ENCODE data around the gene CMSS1.

CMSS1 gene

GRCh38 chr3:100113723-100114412 is 296.2 kb downstream of the CMSS1 start:
- Mint-ChIP-seq H3K27me3 (no peaks in the 10 kb centered on the region), H3K4me3 (no peak overlapping the region), H3K4me1 (no peaks in the 10 kb centered on the region), H3K9me3 (no peaks in the 10 kb centered on the region), H3K27ac (no peak overlapping the region), H3K36me3 (peaks cover 10% of the 10 kb centered on the region)
- no peak for ATAC-seq (ENCODE audit: low read depth)
- DNase-seq (ENCODE audit: low spot score in 2 of 2): no peak

DNA sequence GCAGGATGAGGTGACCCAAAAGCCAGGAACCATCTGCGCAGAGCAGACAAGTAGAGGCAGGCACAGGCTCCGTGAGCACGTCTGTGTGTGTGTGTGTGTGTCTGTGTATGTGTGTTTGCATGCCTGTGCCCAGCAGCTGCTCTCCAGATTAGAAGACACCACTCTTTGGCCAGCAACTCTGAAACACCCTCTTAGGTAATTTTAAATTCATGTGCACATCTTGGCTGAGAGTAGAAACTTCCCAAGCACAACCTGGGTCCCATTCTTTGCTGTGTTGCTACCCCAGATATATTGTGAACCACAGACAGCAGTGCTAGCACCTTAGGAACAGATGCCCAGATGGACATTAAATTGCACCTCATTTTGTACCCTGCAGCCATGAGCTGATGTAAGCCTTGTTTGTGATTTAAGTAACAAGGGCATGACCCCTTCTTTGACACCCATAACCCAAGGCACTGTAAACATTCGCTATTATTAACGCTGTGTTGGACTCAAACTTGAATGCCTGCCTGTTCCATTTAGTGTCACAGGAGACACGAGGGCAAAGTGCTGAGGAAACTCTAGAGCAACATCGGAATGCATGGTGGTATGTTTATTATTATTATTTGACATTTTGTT is 296.9 kb downstream of the CMSS1 start, which contains the start of gene FILIP1L:
TSS of gene FILIP1L (minus strand) at position 89 of the 618 bp plus-strand sequence.
- H3K27me3 Mint-ChIP-seq: no peaks in the 10 kb centered on the region
- ATAC-seq (ENCODE audit: low read depth) (no peak), DNase-seq (ENCODE audit: low spot score in 2 of 2) (no peak)
- no peak within 1 kb of the TSS for H3K27ac Mint-ChIP-seq
- no peaks in the 10 kb centered on the region for H3K4me1 Mint-ChIP-seq
- H3K4me3 Mint-ChIP-seq: no peak within 1 kb of the TSS
- H3K9me3 Mint-ChIP-seq: no peaks in the 10 kb centered on the region
- peaks cover 10% of the 10 kb centered on the region for H3K36me3 Mint-ChIP-seq

GRCh38 chr3:100117093-100117492 is 299.4 kb downstream of the CMSS1 start:
- DNase-seq (ENCODE audit: low spot score in 2 of 2): no peak
- no peak overlapping the region for H3K27ac Mint-ChIP-seq
- no peaks in the 10 kb centered on the region for H3K9me3 Mint-ChIP-seq
- ATAC-seq (ENCODE audit: low read depth): no peak
- no peak overlapping the region for H3K4me3 Mint-ChIP-seq
- no peaks in the 10 kb centered on the region for H3K27me3 Mint-ChIP-seq
- peaks cover 10% of the 10 kb centered on the region for H3K36me3 Mint-ChIP-seq
- H3K4me1 Mint-ChIP-seq: no peaks in the 10 kb centered on the region

DNA sequence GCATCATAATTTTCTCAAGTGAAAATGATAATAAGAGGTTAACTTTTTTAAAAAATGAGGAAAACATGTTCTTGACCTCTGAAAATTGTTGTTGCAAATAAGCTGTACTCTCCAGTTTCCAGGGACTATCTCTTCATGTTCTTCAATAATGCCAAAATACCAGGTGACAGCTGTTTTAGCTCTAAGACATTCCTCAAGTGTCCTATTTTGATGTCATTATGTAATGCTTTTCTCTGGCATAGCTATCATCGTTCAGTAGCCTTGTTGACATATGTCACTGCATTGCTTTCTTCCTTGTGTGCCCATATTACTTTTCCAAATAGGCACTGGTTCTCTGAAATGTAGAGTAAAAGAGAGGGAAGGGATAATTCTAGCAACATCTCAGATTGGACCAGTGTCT is 302.4 kb downstream of the CMSS1 start:
- no peaks in the 10 kb centered on the region for H3K27me3 Mint-ChIP-seq
- no peak overlapping the region for H3K4me3 Mint-ChIP-seq
- H3K9me3 Mint-ChIP-seq: no peaks in the 10 kb centered on the region
- peaks cover 11% of the 10 kb centered on the region for H3K36me3 Mint-ChIP-seq
- DNase-seq (ENCODE audit: low spot score in 2 of 2) (no peak), ATAC-seq (ENCODE audit: low read depth) (no peak)
- H3K27ac Mint-ChIP-seq: no peak overlapping the region
- no peaks in the 10 kb centered on the region for H3K4me1 Mint-ChIP-seq

DNA sequence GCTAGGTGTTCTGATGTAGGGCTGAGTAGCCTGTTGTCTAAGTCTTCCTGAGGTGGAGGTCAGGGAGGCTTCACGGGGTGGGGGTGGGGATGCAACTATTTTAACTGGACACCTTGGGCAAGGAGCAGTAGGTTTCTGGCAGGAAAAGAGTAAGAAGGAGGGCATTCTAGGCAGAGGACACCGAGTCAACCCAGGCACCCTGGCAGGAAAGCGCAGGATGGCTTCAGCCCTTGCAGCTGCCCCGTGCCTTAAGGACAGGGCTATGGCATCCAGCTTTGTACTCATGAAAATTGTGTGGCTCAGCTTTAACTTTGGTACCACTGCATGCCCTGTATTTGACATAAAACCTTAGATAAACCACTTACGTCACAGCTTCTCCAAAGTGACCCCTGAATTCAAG is 303.0 kb downstream of the CMSS1 start:
- Mint-ChIP-seq H3K4me3 (no peak overlapping the region), H3K9me3 (no peaks in the 10 kb centered on the region), H3K27ac (no peak overlapping the region), H3K27me3 (no peaks in the 10 kb centered on the region), H3K36me3 (peaks cover 9% of the 10 kb centered on the region), H3K4me1 (no peaks in the 10 kb centered on the region)
- DNase-seq (ENCODE audit: low spot score in 2 of 2) (no peak), ATAC-seq (ENCODE audit: low read depth) (no peak)

GRCh38 chr3:100122321-100122720 is 304.7 kb downstream of the CMSS1 start:
- no peaks in the 10 kb centered on the region for H3K27me3 Mint-ChIP-seq

GRCh38 chr3:100123112-100123511 is 305.4 kb downstream of the CMSS1 start:
- ATAC-seq (ENCODE audit: low read depth) (no peak), DNase-seq (ENCODE audit: low spot score in 2 of 2) (no peak)
- no peaks in the 10 kb centered on the region for H3K27me3 Mint-ChIP-seq
- no peak overlapping the region for H3K4me3 Mint-ChIP-seq
- H3K27ac Mint-ChIP-seq: no peak overlapping the region
- H3K4me1 Mint-ChIP-seq: no peaks in the 10 kb centered on the region
- peaks cover 6% of the 10 kb centered on the region for H3K36me3 Mint-ChIP-seq
- H3K9me3 Mint-ChIP-seq: no peaks in the 10 kb centered on the region

More at GRCh38 chr3:100122321-100122720, 304.7 kb downstream of the CMSS1 start:
- Mint-ChIP-seq H3K4me3 (no peak overlapping the region), H3K36me3 (peaks cover 6% of the 10 kb centered on the region), H3K4me1 (no peaks in the 10 kb centered on the region), H3K27ac (no peak overlapping the region), H3K9me3 (no peaks in the 10 kb centered on the region)
- ATAC-seq (ENCODE audit: low read depth): no peak
- DNase-seq (ENCODE audit: low spot score in 2 of 2): no peak

- Mint-ChIP-seq H3K4me1 (peaks cover 2% of the 10 kb centered on the region), H3K27ac (no peak overlapping the region), H3K27me3 (no peaks in the 10 kb centered on the region), H3K9me3 (no peaks in the 10 kb centered on the region), H3K36me3 (peaks cover 6% of the 10 kb centered on the region), H3K4me3 (no peak overlapping the region)
- DNase-seq (ENCODE audit: low spot score in 2 of 2) (no peak), ATAC-seq (ENCODE audit: low read depth) (no peak)
Measured at GRCh38 chr3:100124201-100124761, 306.6 kb downstream of the CMSS1 start.

DNA sequence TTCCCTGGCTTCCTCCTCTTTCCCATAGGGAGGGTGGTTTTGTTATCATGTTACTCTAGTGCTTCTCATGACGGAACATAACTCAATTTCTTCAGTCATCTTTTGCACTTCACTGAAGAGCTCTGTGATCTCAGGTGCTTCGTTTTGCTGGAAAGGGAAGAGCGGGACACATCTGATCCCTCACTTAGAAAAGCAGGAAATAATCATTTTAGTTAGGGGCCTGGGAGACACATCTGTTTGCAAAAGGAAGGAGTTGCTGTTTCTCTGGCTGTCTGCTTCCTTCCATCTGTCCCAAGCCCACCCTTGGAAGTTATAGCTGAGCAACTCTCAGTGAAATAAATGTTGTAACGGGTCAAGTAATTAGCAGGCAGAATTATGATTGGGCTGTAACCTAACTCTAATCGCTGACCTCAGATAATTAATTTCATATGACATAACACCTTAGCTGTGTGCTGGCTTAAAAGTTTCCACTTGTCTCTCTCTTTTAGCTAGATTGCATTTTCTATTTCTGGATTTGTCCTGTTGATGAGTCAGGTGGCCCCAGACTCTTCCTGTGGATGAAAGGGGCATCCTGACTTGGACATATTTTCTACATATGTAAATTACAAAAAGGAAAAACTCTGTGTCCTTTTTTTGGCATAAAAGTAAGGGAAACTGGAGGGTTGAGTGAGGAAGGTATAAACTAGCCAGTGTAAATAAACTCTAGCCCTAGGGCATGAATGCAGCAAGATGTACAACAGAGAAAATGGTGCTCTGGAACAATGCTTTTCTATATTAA is 307.7 kb downstream of the CMSS1 start:
- Mint-ChIP-seq H3K4me3 (no peak overlapping the region), H3K27me3 (no peaks in the 10 kb centered on the region), H3K27ac (no peak overlapping the region), H3K4me1 (peaks cover 2% of the 10 kb centered on the region), H3K9me3 (no peaks in the 10 kb centered on the region), H3K36me3 (peaks cover 6% of the 10 kb centered on the region)
- DNase-seq (ENCODE audit: low spot score in 2 of 2) (no peak), ATAC-seq (ENCODE audit: low read depth) (no peak)

DNA sequence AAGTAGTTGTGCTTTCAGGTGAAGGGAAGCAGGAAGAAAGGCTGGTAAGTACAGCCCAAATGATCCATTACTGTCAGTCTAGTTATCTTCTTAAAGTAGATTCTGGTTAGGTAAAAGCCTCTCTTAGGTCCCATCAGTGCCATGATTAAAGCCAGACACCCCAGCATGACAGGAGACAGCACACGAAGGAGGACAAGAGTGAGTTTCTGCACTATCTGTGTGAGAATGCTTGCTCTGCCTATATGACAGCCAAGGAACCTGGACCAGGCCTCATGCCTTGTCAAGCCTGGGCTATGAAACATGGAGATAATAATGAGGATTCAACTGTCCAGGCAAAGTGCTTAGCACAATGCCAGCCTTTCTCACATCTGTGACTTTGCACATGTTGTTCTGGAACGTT is 310.1 kb downstream of the CMSS1 start:
- Mint-ChIP-seq H3K36me3 (peaks cover 3% of the 10 kb centered on the region), H3K27ac (no peak overlapping the region), H3K4me3 (no peak overlapping the region), H3K27me3 (no peaks in the 10 kb centered on the region), H3K9me3 (no peaks in the 10 kb centered on the region), H3K4me1 (peaks cover 2% of the 10 kb centered on the region)
- no peak for ATAC-seq (ENCODE audit: low read depth)
- no peak for DNase-seq (ENCODE audit: low spot score in 2 of 2)

GRCh38 chr3:100128565-100128964 is 310.9 kb downstream of the CMSS1 start:
- Mint-ChIP-seq H3K9me3 (no peaks in the 10 kb centered on the region), H3K4me1 (peaks cover 2% of the 10 kb centered on the region), H3K36me3 (no peaks in the 10 kb centered on the region), H3K27me3 (no peaks in the 10 kb centered on the region), H3K4me3 (no peak overlapping the region), H3K27ac (no peak overlapping the region)
- DNase-seq (ENCODE audit: low spot score in 2 of 2) (no peak), ATAC-seq (ENCODE audit: low read depth) (no peak)

DNA sequence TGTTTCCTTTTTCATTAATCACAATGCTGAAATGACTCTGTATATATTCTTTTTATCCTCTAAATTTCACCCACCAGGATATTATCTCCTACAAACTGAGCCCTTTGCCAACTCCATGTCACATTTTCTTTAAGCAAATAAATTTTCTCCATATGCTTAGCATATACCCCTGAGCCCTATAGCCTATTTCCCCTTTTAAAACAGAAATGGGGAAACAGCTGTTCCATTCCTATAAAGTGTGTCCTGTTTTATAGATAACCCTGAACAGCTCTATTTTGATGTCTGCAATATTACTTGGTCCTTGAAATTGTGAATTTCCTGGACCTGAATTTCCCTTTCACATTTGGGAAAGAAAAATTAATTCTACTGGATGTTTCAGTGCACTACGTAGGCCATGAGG is 312.3 kb downstream of the CMSS1 start:
- H3K4me3 Mint-ChIP-seq: no peak overlapping the region
- no peaks in the 10 kb centered on the region for H3K9me3 Mint-ChIP-seq
- H3K36me3 Mint-ChIP-seq: no peaks in the 10 kb centered on the region
- ATAC-seq (ENCODE audit: low read depth) (no peak), DNase-seq (ENCODE audit: low spot score in 2 of 2) (no peak)
- H3K4me1 Mint-ChIP-seq: peaks cover 2% of the 10 kb centered on the region
- no peak overlapping the region for H3K27ac Mint-ChIP-seq
- H3K27me3 Mint-ChIP-seq: no peaks in the 10 kb centered on the region

DNA sequence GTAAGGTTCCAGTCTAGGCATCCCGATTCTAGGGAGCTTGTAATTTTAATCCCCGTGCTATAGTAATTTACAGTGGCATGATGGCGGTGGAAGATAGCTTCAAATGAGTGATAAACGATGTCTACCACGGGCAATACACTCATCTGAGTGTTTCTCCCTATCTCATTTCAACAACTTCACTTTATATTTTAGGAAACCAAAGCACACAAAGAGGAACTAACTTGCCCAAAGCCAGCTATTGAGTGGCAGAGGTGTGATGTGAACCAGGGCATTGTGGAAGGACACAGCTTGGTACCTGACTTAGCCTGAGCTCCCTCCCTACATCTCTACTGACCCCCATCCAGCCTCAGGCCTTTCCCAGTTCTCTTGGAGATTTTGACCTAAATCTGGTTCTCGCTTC is 313.6 kb downstream of the CMSS1 start:
- no peak for ATAC-seq (ENCODE audit: low read depth)
- no peak overlapping the region for H3K27ac Mint-ChIP-seq
- peaks cover 2% of the 10 kb centered on the region for H3K4me1 Mint-ChIP-seq
- DNase-seq (ENCODE audit: low spot score in 2 of 2): no peak
- H3K36me3 Mint-ChIP-seq: peaks cover 2% of the 10 kb centered on the region
- peaks cover 2% of the 10 kb centered on the region for H3K9me3 Mint-ChIP-seq
- H3K27me3 Mint-ChIP-seq: no peaks in the 10 kb centered on the region
- H3K4me3 Mint-ChIP-seq: no peak overlapping the region

DNA sequence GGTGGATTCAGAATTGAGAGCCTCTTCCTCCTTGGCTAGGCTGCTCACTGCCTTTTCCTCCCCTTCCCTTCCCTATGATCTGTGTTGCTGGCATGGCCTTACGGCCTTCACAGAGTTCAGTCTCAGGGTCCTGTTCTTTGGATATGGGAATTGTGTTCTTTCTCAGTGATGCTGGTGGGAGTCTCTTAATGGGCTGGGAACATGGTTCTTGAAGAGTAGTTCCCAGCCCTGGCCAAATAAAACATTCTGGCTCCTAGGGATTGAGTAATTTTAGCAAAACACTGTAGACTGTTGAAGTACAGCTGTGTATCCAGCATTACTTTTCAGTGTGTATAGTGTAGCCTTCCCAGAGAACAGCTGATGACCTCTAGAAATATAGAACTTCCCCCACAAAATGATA is 319.3 kb downstream of the CMSS1 start:
- no peaks in the 10 kb centered on the region for H3K4me1 Mint-ChIP-seq

More for the DNA sequence above, 319.3 kb downstream of the CMSS1 start:
- Mint-ChIP-seq H3K4me3 (no peak overlapping the region), H3K9me3 (peaks cover 2% of the 10 kb centered on the region), H3K27ac (no peak overlapping the region), H3K36me3 (peaks cover 11% of the 10 kb centered on the region), H3K27me3 (no peaks in the 10 kb centered on the region)
- DNase-seq (ENCODE audit: low spot score in 2 of 2) (no peak), ATAC-seq (ENCODE audit: low read depth) (no peak)

Data from memory B cell (primary cell).